Measurements from ENCODE around the gene BCL2L12.

Gene BCL2L12

GRCh38 chr19:49684983-49685553 is 19.3 kb downstream of the BCL2L12 start:
- DNase-seq (ENCODE audit: low read depth in 3 of 3): no peak

DNA sequence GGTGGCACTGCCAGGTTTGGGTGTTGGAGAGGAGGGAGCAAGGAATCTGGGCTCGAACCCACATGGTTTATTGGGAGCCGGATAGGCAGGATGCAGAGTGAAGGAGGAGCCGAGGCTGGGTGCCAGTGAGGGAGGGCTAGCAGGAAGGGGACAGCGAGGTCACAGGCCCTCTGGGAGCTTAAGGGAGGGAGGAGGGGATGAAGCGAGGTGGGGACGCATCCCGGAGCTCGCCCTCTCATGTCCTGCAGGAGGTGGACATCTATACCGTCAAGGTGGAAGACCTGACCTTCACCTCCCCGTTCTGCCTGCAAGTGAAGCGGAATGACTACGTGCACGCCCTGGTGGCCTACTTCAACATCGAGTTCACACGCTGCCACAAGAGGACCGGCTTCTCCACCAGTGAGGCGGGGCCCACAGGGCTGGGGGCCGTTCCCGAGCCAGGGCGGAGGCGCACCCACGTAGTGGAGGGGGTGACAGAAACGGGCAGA is 20.2 kb downstream of the BCL2L12 start:
- no peak for DNase-seq (ENCODE audit: low read depth in 3 of 3)

GRCh38 chr19:49686503-49687088 is 20.9 kb downstream of the BCL2L12 start:
- no peak for DNase-seq (ENCODE audit: low read depth in 3 of 3)

GRCh38 chr19:49687150-49687549 is 21.4 kb downstream of the BCL2L12 start:
- DNase-seq (ENCODE audit: low read depth in 3 of 3): no peak

DNA sequence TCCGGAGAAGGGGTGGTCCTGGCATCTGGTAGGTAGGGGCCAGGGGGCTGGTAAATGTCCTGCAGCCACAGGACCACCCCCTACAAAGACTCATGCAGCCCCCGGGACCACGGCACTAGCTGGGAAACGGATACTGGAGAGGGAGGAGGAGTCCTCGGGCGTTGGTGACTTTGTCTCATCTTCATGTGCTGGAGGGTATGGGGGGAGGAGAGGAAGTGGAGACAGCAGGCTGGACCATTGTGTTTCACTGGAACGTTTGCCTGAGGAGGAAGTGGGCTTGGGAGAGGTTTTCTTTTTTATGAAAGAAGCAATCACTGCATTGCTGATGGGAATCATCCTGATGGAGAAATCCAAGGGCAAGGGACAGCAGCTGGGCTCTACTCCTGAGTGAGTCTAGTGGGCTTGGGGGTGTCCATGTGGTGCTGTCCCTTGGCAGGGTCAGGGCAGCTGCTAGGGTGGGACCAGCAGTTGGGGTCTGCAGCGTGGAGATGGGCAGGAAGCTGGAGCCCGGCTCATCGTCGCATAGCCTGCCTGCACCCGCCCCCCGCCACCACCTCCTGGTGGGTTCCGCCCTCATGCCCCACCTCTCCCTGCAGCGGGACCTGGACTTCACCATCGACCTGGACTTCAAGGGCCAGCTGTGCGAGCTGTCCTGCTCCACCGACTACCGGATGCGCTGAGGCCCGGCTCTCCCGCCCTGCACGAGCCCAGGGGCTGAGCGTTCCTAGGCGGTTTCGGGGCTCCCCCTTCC is 22.0 kb downstream of the BCL2L12 start:
- DNase-seq (ENCODE audit: low read depth in 3 of 3): no peak

DNA sequence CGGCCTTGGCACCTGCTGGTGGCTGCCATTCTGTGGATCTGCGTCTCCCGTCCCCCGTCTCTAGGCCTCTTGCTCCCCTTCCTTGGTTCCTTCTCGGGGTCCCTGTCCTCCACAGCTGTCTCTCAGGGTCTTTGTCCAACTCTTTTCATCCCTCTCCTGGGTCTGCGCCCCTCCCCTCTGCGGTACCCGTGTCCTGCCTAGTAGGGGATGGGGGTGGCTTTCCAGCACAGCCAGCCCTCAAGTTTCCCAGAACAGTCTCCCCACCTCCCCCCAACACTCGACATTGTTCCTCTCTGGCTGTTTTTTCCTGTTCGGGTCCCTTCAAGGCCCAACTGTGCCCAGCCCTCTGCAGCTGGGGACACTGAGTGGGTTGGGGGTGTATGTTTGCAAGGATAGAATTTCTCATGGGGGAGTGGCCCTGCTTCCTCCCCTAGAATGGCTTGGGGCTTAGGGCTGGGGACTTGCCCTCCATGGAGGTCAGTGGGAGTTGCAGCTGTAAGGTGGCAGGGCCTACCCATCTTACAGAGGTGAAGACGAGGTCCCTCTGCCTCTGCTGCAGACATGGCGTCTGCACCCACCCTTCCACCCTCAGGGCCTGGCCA is 22.9 kb downstream of the BCL2L12 start:
- no peak for DNase-seq (ENCODE audit: low read depth in 3 of 3)

DNA sequence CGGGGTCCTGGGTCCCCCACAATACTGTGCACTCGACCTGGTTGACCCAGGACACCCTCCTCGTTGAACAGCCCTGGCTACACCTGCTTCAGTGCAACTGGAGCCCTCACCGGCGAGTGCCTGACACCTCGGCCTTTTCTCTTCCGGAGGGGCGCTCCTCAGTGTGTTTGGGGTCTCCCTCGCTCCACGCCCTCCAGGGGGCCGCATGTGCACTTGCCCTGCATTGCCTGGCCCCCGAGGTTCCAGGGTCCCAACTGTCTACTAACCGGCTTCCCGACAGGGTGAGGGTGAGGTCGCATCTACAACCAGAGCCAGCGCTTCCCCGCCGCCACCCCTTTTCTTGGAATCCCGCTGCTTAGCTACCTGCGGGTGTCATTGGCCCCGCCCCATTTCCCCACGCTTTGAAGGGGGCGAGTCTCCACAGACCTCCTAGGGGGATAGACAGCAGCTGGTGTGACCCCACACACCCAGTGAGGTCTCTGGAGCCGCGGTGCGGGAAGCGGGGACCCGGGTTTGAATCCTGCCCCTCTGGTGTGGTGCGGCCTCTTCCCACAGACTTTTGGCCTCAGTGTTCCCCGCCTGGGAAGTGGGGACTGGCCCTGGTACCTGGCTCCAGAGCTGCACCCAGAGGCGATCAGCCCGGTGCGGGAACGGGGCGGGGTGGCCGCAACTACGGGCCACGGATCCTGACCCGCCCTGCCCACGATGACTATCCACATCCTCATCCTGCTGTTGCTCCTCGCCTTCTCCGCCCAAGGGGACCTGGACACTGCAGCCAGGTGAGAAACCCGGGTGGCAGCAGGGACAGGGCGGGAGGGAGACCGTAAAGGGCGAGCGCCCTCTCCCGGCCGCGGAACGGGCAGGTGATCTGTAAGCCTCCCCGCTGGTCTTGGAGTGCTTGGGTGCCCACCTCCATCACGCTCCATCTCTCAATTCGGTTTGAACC is 23.7 kb downstream of the BCL2L12 start, which contains the start of gene ADM5:
TSS of gene ADM5 (plus strand) at position 462 of the 946 bp plus-strand sequence. CDS start at position 706, 244 bp downstream.
- peak in 1 of 3 experiments; percentile 27 for DNase-seq (ENCODE audit: low read depth in 3 of 3)

DNA sequence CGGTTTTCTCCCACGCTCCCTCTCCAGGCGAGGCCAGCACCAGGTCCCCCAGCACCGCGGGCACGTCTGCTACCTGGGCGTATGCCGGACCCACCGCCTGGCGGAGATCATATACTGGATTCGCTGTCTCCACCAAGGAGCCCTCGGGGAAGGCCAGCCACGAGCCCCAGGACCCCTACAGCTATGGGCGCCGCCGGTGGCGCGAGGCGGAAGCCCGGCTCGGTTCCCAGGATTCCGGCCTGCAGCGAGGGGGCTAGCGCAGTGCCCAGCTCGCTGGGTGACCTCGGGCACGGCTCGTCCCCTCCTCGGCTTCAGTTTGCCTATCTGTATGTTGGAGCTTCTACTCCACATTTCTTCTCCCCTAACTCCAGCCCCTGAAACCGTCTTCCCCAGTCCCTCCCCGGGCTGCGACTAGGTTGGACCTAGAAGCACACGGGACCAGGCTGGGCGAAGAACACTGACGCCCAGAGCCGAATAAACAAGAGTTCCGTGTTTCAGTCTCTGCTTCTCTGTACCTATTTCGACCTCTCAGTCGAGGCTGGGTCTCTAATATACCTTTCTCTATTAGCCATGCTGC is 24.4 kb downstream of the BCL2L12 start:
- no peak for DNase-seq (ENCODE audit: low read depth in 3 of 3)

DNA sequence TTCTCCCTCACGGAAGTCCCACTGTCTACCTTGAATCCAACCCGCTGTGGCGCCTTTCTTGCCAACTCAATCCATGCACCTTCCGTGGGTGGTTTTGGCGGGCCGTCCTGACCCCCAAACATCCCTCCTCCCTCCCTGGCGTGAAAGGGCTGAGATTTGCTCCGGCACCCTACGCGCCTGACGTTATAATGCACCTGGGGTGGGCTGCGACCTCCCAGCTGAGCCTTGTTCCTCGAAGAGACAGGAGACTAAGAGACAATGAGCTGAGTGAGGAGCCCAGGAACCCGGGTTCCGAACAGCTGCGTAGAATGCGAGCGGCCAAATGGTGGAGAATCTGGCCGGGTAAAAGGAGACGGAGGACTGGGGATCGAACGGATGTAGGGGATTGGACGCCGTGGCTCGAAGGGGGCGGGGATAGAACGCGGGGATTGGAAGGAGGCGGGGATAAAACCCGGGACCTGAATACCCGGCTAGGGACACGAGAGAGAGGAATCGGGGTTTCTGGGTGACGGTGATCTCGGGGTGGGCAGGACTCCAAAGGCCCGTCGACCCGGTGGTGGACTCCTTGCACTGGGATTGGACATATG is 25.0 kb downstream of the BCL2L12 start, which contains the start of gene CPT1C:
TSS of gene CPT1C (plus strand) at position 461 of the 587 bp plus-strand sequence. CDS start 1,137 bp downstream, outside the sequence.
- DNase-seq (ENCODE audit: low read depth in 3 of 3): no peak

GRCh38 chr19:49691243-49692146 is 25.8 kb downstream of the BCL2L12 start:
- DNase-seq (ENCODE audit: low read depth in 3 of 3): no peak

- no peak for DNase-seq (ENCODE audit: low read depth in 3 of 3)
These were observed 26.4 kb downstream of the BCL2L12 start for GRCh38 chr19:49692147-49692506.

DNA sequence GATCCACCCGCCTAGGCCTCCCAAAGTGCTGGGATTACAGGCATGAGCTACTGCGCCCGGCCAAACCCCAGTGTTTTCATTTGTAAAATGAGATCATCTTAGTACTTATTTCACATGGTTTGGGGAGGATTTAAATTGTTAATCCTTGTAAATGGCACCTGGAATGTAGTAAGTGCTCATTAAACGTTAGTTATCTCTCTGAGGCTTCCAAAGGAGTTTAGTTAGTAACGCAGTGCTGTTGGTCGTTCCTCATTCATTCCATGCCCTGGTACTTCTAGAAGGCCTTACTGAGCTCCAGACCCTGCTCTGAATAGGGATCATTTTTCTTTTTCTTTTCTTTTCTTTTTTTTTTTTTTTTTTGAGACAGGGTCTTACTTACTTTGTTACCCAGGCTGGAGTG is 30.4 kb downstream of the BCL2L12 start:
- DNase-seq (ENCODE audit: low read depth in 3 of 3): no peak

DNA sequence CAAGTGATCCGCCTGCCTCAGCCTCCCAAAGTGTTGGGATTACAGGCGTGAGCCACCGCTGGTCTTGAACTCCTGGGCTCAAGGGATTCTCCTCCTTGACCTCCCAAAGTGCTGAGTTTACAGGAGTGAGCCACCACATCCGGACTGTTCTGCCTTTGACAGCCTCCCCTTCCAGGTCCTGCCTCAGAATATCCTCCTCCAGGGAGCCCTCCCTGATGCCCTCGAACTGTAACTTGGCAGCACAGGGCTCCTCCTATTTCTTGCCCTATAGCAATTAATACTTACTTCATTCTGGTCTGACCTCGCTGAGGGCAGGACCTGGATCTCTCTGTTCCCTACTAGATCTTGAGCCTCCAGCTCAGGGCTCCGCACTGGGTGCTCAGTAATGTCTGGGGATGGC is 31.1 kb downstream of the BCL2L12 start:
- no peak for DNase-seq (ENCODE audit: low read depth in 3 of 3)

DNA sequence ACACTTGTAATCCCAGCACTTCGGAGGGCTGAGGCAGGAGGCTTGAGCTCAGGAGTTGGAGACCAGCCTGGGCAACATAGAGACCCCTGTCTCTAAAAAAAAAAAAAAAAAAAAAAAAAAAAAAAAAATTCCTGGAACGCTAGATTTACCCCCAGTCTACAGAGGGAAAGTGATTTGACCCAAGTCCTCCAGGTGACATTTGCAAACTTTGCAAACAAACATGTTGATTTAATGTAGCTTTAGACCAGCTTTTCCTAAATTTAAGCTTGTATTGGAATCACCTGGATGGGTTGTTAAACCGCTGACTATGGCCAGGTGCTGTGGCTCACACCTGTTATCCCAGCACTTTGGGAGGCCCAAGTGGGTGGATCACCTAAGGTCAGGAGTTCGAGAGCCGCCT is 33.6 kb downstream of the BCL2L12 start:
- DNase-seq (ENCODE audit: low read depth in 3 of 3): no peak

DNA sequence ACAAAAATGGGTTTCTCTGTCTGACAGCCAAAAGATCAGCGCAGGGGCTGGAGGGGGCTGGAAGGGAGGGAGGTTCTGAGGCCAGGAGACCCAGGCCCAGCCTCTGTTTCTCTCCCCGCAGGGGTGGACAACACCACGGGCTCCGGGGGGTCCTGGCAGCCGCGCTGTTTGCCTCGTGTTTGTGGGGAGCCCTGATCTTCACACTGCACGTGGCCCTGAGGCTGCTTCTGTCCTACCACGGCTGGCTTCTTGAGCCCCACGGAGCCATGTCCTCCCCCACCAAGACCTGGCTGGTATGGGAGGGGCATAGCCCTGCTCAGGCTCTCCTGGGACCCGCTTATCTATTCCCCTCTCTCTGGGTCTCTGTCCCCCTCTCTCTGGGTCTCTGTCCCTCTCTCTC is 34.8 kb downstream of the BCL2L12 start:
- no peak for DNase-seq (ENCODE audit: low read depth in 3 of 3)

GRCh38 chr19:49701271-49701786 is 35.6 kb downstream of the BCL2L12 start:
- DNase-seq (ENCODE audit: low read depth in 3 of 3): no peak

- DNase-seq (ENCODE audit: low read depth in 3 of 3): no peak
These were observed 39.3 kb downstream of the BCL2L12 start for GRCh38 chr19:49704888-49705642.

- no peak for DNase-seq (ENCODE audit: low read depth in 3 of 3)
These were observed 40.2 kb downstream of the BCL2L12 start for GRCh38 chr19:49705919-49706318.

Measured in stimulated activated CD4-positive, alpha-beta T cell treated with anti-CD3 and anti-CD28 coated beads, TNF-alpha, amount 100 ng/mL, for 4 hours (primary cell).